Liver (tissue), 3 donors: ENCODE results near the gene GRIP1.

Experiments used
- ATF3 ChIP-seq: IDR thresholded peaks from 2 replicates; pipeline ENCODE4 v1.6.1; 2016; ENCODE audit warnings: antibody characterized with exemption
- EGR1 ChIP-seq, 2 donors: IDR thresholded peaks; 2 replicates each; pipeline ENCODE4 v1.6.1; 2016 to 2018; ENCODE audit warnings: antibody characterized with exemption in 2 of 2, low read depth in 2 of 2
- HNF4A ChIP-seq, 2 donors: conservative IDR thresholded peaks; 2 replicates each; pipeline ENCODE4 v1.6.1; 2016; ENCODE audit warnings: antibody characterized with exemption in 2 of 2, mild to moderate bottlenecking in 2 of 2
- JUND ChIP-seq, 2 donors: IDR thresholded peaks; 2 replicates each; pipeline ENCODE4 v1.6.1; 2016; ENCODE audit warnings: antibody characterized with exemption in 2 of 2
- MAX ChIP-seq: IDR thresholded peaks from 2 replicates; pipeline ENCODE4 v1.6.1; 2016; ENCODE audit warnings: antibody characterized with exemption
- NR2F2 ChIP-seq: IDR thresholded peaks from 2 replicates; pipeline ENCODE4 v1.6.1; 2016; ENCODE audit warnings: antibody characterized with exemption
- RAD21 ChIP-seq, 2 donors: IDR thresholded peaks; 2 replicates each; pipeline ENCODE4 v1.6.1; 2016; ENCODE audit warnings: antibody characterized with exemption in 2 of 2, mild to moderate bottlenecking in 2 of 2
- REST ChIP-seq: IDR thresholded peaks from 2 replicates; pipeline ENCODE4 v1.6.1; 2016; ENCODE audit warnings: antibody characterized with exemption, mild to moderate bottlenecking
- SP1 ChIP-seq: IDR thresholded peaks from 2 replicates; pipeline ENCODE4 v1.6.1; 2018; ENCODE audit warnings: antibody characterized with exemption, mild to moderate bottlenecking
- TAF1 ChIP-seq: conservative IDR thresholded peaks from 2 replicates; pipeline ENCODE4 v1.6.1; 2016; ENCODE audit warnings: antibody characterized with exemption, mild to moderate bottlenecking
- TF ChIP-seq, protein P1 (sequence below): fragments of 150-350 bp; IDR thresholded peaks from 2 replicates; pipeline ENCODE4 v1.5.1; 2017; ENCODE audit warnings: improper control_type of control experiment, low read depth, low read length; ENCODE audit not compliant: missing input control
- donor health status: healthy.
- donor health status: healthy.

DNA sequence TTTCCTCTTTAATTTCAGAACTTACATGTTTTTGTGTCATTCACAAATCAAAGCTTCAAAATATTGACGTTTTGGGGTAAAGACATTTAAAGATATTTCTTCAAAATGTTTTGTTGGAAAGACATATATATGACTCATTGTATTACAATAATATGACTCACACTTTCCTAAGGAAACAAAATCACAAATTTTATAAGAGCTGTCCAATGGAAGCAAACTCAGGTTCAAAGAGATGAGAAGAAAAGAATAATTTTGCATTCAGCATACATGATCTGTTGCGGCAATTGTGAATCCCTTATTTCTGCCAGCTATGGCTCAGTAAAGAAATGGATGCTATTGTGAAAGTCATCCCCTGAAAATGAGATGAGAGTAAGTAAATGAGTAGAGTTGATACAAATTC lies 82.7 kb downstream of the GRIP1 start:
- TF ChIP-seq ATF3 (no peak), TAF1 (no peak), HNF4A (conservative IDR thresholded peaks at IDR 0.05) (no peak), RAD21 (IDR thresholded peaks at IDR 0.05) (no peak), NR2F2 (no peak), REST (no peak), JUND (IDR thresholded peaks at IDR 0.05) (no peak), MAX (no peak), SP1 (no peak), EGR1 (IDR thresholded peaks at IDR 0.05; ENCODE audit: low read depth in 2 of 2) (no peak)
- TF ChIP-seq, protein P1, sequence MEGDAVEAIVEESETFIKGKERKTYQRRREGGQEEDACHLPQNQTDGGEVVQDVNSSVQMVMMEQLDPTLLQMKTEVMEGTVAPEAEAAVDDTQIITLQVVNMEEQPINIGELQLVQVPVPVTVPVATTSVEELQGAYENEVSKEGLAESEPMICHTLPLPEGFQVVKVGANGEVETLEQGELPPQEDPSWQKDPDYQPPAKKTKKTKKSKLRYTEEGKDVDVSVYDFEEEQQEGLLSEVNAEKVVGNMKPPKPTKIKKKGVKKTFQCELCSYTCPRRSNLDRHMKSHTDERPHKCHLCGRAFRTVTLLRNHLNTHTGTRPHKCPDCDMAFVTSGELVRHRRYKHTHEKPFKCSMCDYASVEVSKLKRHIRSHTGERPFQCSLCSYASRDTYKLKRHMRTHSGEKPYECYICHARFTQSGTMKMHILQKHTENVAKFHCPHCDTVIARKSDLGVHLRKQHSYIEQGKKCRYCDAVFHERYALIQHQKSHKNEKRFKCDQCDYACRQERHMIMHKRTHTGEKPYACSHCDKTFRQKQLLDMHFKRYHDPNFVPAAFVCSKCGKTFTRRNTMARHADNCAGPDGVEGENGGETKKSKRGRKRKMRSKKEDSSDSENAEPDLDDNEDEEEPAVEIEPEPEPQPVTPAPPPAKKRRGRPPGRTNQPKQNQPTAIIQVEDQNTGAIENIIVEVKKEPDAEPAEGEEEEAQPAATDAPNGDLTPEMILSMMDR: no peak
